ENCODE results near the gene VN1R4. TPM values are rescaled to one million over a fixed set of nuclear protein-coding genes. Genes with fewer than 3 reads are reported as not detected.
"Not testable (repeated sequence)": the region's sequence is repeated elsewhere in the genome, so short reads cannot be mapped to it uniquely, and the experiment has no call there.

Gene VN1R4
- total and polyA plus RNA-seq, 2 of the 4 experiments (the other 2 are of a cell fraction), result not detected

- no peak overlapping the region for H4K5ac ChIP-seq (ENCODE audit: low read depth, low read length)
- no peak overlapping the region for H2BK15ac ChIP-seq (ENCODE audit: low read depth, low read length)
- no peaks in the 10 kb centered on the region for H4K20me1 ChIP-seq (ENCODE audit: insufficient read depth, low read length)
- H3K4ac ChIP-seq (ENCODE audit: low read depth, low read length), result no peak overlapping the region
- no peaks in the 10 kb centered on the region for H3K79me1 ChIP-seq (ENCODE audit: low read depth in 1 of 2, low read length in 2 of 2)
- ChIA-PET CTCF (no interaction called here), POLR2A (ENCODE audit: unreplicated experiment) (no interaction called here)
- H3K23ac ChIP-seq (ENCODE audit: low read depth, low read length), result no peak overlapping the region
- in situ Hi-C loops (cut with MboI; ENCODE audit: low sequenced_read_pairs), result no loop called here
- no peak overlapping the region for H3K18ac ChIP-seq (ENCODE audit: low read depth, low read length)
- H3K9me3 ChIP-seq (ENCODE audit: control insufficient read depth, insufficient read depth, low read length), result peaks cover 12% of the 10 kb centered on the region
- no peak overlapping the region for H2AK5ac ChIP-seq (ENCODE audit: low read depth, low read length)
- intact Hi-C loops (cut with micrococcal nuclease), result no loop called here
- H3K4me1 ChIP-seq (ENCODE audit: control insufficient read depth, insufficient read depth, low read length), result no peaks in the 10 kb centered on the region
- 68% methylated on average over 5 of the region's 9 CpGs; no CpG with 5 or more reads in 1 of the 2 experiments for WGBS, 2 experiments (ENCODE audit: extremely low coverage in 2 of 2, insufficient read length in 1 of 2)
- H3K9ac ChIP-seq (ENCODE audit: low read depth, low read length), result no peak overlapping the region
- no peak overlapping the region for H3K56ac ChIP-seq (ENCODE audit: extremely low read depth, insufficient read depth, low read length)
- no peak overlapping the region for H3K4me3 ChIP-seq (ENCODE audit: insufficient read depth, low read depth, low read length)
- DNase-seq (no peak), ATAC-seq (ENCODE audit: low read depth) (no peak)
- TF ChIP-seq CHD1 (IDR thresholded peaks at IDR 0.05; ENCODE audit: low read depth, low read length), result no peak
- no peak for TF ChIP-seq FOS (IDR thresholded peaks at IDR 0.05; ENCODE audit: low read depth, low read length)
- TF ChIP-seq CEBPB (IDR thresholded peaks at IDR 0.05; ENCODE audit: low read depth, low read length), result no peak
- no peak for TF ChIP-seq USF2 (IDR thresholded peaks at IDR 0.05; ENCODE audit: low read depth, low read length)
- TF ChIP-seq MAFK (IDR thresholded peaks at IDR 0.05; ENCODE audit: low read depth, low read length), result no peak
- TF ChIP-seq MXI1 (IDR thresholded peaks at IDR 0.05; ENCODE audit: borderline replicate concordance, low read depth, low read length), result no peak
- TF ChIP-seq SMC3 (IDR thresholded peaks at IDR 0.05; ENCODE audit: low read depth, low read length), result no peak
- TF ChIP-seq MAZ (IDR thresholded peaks at IDR 0.05; ENCODE audit: borderline replicate concordance, low read depth, low read length), result no peak
- dilution Hi-C loops (cut with HindIII; ENCODE audit: low sequenced_read_pairs, unreplicated experiment), result no loop called here
- H4K91ac ChIP-seq (ENCODE audit: insufficient read depth, low read depth, low read length), result no peak overlapping the region
- no peak overlapping the region for H2BK5ac ChIP-seq (ENCODE audit: low read depth, low read length, poor library complexity, severe bottlenecking)
- H2BK120ac ChIP-seq (ENCODE audit: low read depth, low read length), result no peak overlapping the region
- no peak overlapping the region for H3K4me2 ChIP-seq (ENCODE audit: low read depth, low read length)
- H3K36me3 ChIP-seq (ENCODE audit: control insufficient read depth, insufficient read depth, low read length), result no peaks in the 10 kb centered on the region
- BruUV-seq (replicated peaks), result no TSS peak
- no peak overlapping the region for H2AK9ac ChIP-seq (replicated peaks; ENCODE audit: low read depth, low read length, poor library complexity)
- H3K14ac ChIP-seq (replicated peaks; ENCODE audit: low read depth, low read length), result no peak overlapping the region
- H3K9me1 ChIP-seq (ENCODE audit: insufficient read depth, low read length), result no peaks in the 10 kb centered on the region
- no peak overlapping the region for H2BK20ac ChIP-seq (ENCODE audit: low read depth, low read length)
- no peaks in the 10 kb centered on the region for H3K27me3 ChIP-seq (ENCODE audit: control insufficient read depth, insufficient read depth, low read length)
- no peak overlapping the region for H3K27ac ChIP-seq (ENCODE audit: insufficient read depth, low read length)
- no peak overlapping the region for H2AFZ ChIP-seq (replicated peaks; ENCODE audit: low read length, poor library complexity)
- H4K8ac ChIP-seq (ENCODE audit: low read depth in 2 of 2, low read length in 2 of 2), result no peak overlapping the region
Observed at GRCh38 chr19:53272044-53272443, 4.5 kb upstream of the VN1R4 start.

- CTCF ChIA-PET; H3K56ac ChIP-seq (ENCODE audit: extremely low read depth, insufficient read depth, low read length); H3K23ac ChIP-seq (ENCODE audit: low read depth, low read length); H4K20me1 ChIP-seq (ENCODE audit: insufficient read depth, low read length); H3K4me2 ChIP-seq (ENCODE audit: low read depth, low read length); H3K14ac ChIP-seq (replicated peaks; ENCODE audit: low read depth, low read length); H3K79me1 ChIP-seq (ENCODE audit: low read depth in 1 of 2, low read length in 2 of 2); ATAC-seq (ENCODE audit: low read depth); H3K36me3 ChIP-seq (ENCODE audit: control insufficient read depth, insufficient read depth, low read length); H2BK15ac ChIP-seq (ENCODE audit: low read depth, low read length); DNase-seq; H2AFZ ChIP-seq (replicated peaks; ENCODE audit: low read length, poor library complexity); H3K4me3 ChIP-seq (ENCODE audit: insufficient read depth, low read depth, low read length); H4K5ac ChIP-seq (ENCODE audit: low read depth, low read length); H4K91ac ChIP-seq (ENCODE audit: insufficient read depth, low read depth, low read length); H3K4ac ChIP-seq (ENCODE audit: low read depth, low read length); H3K18ac ChIP-seq (ENCODE audit: low read depth, low read length); H3K27ac ChIP-seq (ENCODE audit: insufficient read depth, low read length); in situ Hi-C loops (cut with MboI; ENCODE audit: low sequenced_read_pairs); POLR2A ChIA-PET (ENCODE audit: unreplicated experiment); BruUV-seq (replicated peaks); H3K27me3 ChIP-seq (ENCODE audit: control insufficient read depth, insufficient read depth, low read length); H3K9me1 ChIP-seq (ENCODE audit: insufficient read depth, low read length); dilution Hi-C loops (cut with HindIII; ENCODE audit: low sequenced_read_pairs, unreplicated experiment); H2AK5ac ChIP-seq (ENCODE audit: low read depth, low read length); H3K9ac ChIP-seq (ENCODE audit: low read depth, low read length); intact Hi-C loops (cut with micrococcal nuclease); H4K8ac ChIP-seq (ENCODE audit: low read depth in 2 of 2, low read length in 2 of 2); H2BK5ac ChIP-seq (ENCODE audit: low read depth, low read length, poor library complexity, severe bottlenecking); H2BK120ac ChIP-seq (ENCODE audit: low read depth, low read length); H2AK9ac ChIP-seq (replicated peaks; ENCODE audit: low read depth, low read length, poor library complexity); H3K4me1 ChIP-seq (ENCODE audit: control insufficient read depth, insufficient read depth, low read length); H2BK20ac ChIP-seq (ENCODE audit: low read depth, low read length): not testable (repeated sequence)
- no CpG with 5 or more reads among the region's 27 CpGs for WGBS, 2 experiments (ENCODE audit: extremely low coverage in 2 of 2, insufficient read length in 1 of 2)
- H3K9me3 ChIP-seq (ENCODE audit: control insufficient read depth, insufficient read depth, low read length), result peaks cover 10% of the 10 kb centered on the region
Observed at GRCh38 chr19:53269861-53270260, 2.3 kb upstream of the VN1R4 start.
